Fibroblast of mammary gland (primary cell): ENCODE measurements around the gene GARNL3.

Experiments
- DNase-seq: peaks from one replicate; pipeline ENCODE4 v3.0.0-alpha.2; 2010; ENCODE audit warnings: low read depth
- H3K4me3 ChIP-seq: 2 replicates; pipeline ENCODE4 v1.5.1; 2011; ENCODE audit warnings: low read depth, mild to moderate bottlenecking, low read length, moderate library complexity; ENCODE audit not compliant: control insufficient read depth
- TF ChIP-seq, protein P1 (sequence below): conservative IDR thresholded peaks from 2 replicates; pipeline ENCODE4 v1.5.1; 2011; ENCODE audit warnings: low read depth, low read length, inconsistent platforms; ENCODE audit not compliant: control insufficient read depth, insufficient read depth

The GARNL3 gene

GRCh38 chr9:127402401-127403090 lies 138.0 kb downstream of the GARNL3 start:
- H3K4me3 ChIP-seq = no peak overlapping the region
- TF ChIP-seq, protein P1, sequence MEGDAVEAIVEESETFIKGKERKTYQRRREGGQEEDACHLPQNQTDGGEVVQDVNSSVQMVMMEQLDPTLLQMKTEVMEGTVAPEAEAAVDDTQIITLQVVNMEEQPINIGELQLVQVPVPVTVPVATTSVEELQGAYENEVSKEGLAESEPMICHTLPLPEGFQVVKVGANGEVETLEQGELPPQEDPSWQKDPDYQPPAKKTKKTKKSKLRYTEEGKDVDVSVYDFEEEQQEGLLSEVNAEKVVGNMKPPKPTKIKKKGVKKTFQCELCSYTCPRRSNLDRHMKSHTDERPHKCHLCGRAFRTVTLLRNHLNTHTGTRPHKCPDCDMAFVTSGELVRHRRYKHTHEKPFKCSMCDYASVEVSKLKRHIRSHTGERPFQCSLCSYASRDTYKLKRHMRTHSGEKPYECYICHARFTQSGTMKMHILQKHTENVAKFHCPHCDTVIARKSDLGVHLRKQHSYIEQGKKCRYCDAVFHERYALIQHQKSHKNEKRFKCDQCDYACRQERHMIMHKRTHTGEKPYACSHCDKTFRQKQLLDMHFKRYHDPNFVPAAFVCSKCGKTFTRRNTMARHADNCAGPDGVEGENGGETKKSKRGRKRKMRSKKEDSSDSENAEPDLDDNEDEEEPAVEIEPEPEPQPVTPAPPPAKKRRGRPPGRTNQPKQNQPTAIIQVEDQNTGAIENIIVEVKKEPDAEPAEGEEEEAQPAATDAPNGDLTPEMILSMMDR = no peak
- no peak for DNase-seq

GRCh38 chr9:127403507-127404192 lies 139.1 kb downstream of the GARNL3 start:
- no peak for DNase-seq
- TF ChIP-seq, protein P1 = no peak
- no peak overlapping the region for H3K4me3 ChIP-seq

DNA sequence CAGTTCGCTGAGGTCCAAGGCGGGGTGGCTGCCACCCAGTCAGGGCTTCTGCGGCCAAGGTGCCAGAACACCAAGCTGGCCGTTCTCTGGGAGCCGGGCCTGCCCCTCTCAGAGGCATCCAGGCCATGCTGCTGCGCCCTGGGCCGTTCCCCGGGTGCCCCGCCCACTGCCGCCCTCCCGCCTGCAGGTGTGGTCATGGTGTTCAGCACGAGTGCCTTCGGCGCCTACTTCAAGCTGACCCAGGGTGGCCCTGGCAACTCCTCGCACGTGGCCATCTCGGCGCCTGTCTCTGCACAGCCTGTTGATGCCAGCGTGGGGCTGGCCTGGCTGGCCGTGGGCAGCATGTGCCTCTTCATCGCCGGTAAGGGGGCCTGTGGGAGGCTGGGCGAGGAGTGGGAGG lies 140.1 kb downstream of the GARNL3 start:
- H3K4me3 ChIP-seq = no peak overlapping the region
- TF ChIP-seq, protein P1 = no peak
- DNase-seq = no peak

DNA sequence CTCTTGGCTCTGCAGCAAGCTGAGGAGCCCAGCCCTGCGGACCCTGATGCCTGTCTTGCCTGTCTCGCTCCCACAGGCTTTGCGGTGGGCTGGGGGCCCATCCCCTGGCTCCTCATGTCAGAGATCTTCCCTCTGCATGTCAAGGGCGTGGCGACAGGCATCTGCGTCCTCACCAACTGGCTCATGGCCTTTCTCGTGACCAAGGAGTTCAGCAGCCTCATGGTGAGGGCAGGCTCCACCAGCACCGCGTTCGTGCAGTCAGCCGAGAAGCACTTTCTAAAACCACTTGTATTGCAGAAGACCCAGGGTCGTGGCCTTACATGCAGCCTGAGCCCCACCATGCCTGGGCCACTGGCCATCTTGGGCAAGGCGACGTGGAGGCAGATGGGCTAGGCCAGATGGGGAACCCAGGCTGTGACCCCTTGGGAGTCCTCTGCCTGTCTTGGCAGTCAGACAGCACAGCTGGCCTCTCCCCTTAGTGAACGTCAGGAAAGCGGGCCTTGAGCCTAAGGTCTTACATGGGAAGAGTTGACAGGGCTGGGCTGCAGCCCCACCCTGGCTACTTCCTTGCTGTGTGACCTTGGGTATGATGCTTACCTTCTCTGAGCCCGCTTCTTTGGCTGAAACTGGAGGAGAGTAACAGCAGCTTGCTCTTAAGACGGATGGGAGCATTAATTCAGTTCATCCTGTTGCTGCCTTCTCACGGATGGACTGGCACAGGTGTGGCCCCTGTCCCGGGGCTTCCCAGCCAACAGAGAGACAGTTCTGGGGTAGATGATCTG lies 141.0 kb downstream of the GARNL3 start:
- TF ChIP-seq, protein P1 = no peak
- no peak overlapping the region for H3K4me3 ChIP-seq
- DNase-seq = no peak

GRCh38 chr9:127406799-127407491 lies 142.4 kb downstream of the GARNL3 start:
- TF ChIP-seq, protein P1 = no peak
- H3K4me3 ChIP-seq = no peak overlapping the region
- DNase-seq = no peak

DNA sequence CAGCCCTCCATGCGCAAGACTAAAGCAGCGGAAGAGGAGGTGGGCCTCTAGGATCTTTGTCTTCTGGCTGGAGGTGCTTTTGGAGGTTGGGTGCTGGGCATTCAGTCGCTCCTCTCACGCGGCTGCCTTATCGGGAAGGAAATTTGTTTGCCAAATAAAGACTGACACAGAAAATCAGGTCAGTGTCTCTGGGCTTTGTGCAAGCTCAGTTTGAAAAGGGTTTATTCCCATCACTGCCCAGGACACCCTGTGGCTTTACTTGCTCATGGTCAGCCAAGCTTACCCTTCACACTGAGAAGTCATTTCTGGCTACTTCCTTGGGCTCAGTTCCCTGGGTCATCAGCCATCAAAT lies 142.9 kb downstream of the GARNL3 start:
- TF ChIP-seq, protein P1 = no peak
- no peak overlapping the region for H3K4me3 ChIP-seq
- DNase-seq = no peak
